ENCODE results near the gene PPFIA3.
A peak's percentile ranks its signal among the peaks of the same experiment; 100 is the strongest.
"Not testable (repeated sequence)": the region's sequence is repeated elsewhere in the genome, so short reads cannot be mapped to it uniquely, and the experiment has no call there.

PPFIA3 gene

DNA sequence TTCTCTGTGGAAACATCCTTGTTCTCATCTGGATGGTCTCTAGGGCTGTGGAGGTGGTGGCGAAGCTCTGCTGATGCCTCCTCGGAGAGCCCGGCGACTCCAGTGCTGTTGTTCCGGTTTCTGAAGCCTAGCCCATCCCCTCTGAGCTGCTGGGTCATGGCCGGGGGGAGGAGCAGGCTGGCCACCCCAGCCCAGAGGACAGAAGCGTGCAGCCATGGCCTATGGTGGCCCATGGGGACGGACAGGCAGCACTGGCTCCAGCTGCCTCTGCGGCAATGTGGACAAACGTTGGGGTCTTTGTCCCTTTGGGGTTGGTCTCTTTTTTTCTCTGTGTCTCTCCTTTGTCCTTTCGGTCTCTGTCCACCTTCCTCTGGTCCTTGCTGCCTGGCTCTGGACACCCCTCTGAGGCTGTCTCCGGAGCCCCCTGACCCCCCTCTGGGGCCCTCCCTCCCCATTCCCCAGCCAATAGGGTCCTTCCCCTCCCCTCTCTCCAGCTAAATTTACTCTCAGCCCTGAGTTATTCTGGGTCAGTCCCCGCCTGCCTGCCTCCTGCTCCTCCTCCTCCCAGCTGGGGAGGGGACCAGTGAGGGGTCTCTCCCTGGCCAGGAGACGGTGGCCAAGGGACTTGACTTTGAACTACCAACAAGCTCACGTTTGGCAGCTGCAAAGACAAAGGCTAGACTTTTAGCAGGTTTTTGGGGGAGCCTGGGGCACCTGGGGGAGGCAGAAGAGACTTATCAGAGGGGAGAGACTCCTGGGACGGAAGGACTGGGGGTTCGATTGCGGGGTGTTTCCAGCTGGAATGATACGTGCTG, 35.9 kb downstream of the PPFIA3 start, which contains the start of gene HRC:
Gene HRC, minus strand, starts transcription at position 392 of the 815 bp plus-strand sequence. Its CDS starts 159 bp downstream, at position 233.
- peak within 1 kb of the TSS; percentile 22; the same call in 1 of the 2 replicates for H3K9ac ChIP-seq (ENCODE audit: low read depth, low read length)
- no peaks in the 10 kb centered on the region for H3K9me3 ChIP-seq (ENCODE audit: control insufficient read depth, insufficient read depth, low read length)
- no peaks in the 10 kb centered on the region for H3K36me3 ChIP-seq (ENCODE audit: insufficient read depth, low read length)
- peaks cover 9% of the 10 kb centered on the region; the same call in 1 of the 2 replicates for H3K4me1 ChIP-seq (ENCODE audit: insufficient read depth, low read length)

DNA sequence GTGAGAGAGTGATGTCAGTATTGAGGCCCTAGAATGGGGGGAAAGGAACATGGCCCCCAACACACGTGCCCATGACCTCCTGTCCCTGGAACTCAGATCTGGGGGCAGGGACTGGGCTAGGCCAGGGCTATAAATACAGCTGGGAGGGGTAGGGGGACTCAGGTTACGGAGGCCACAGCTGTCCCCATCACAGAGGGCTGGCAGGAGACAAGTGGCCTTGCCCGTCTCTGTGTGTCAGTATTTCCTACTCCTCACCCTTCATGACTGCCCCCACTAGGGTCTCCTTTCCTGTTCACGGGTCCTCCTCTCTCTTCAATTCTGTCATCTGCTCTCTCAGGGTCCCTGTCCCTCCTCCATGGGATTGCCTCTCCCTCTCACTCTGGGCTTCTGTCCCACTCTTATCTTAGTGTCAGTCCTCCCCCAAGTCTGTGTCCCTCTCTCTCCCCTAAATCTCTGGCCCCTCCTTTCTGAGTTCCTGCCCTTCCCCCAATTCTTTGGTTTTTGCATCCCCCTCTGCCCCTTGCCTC, 36.5 kb downstream of the PPFIA3 start:
- H3K9me3 ChIP-seq (ENCODE audit: control insufficient read depth, insufficient read depth, low read length), result no peaks in the 10 kb centered on the region
- peaks cover 9% of the 10 kb centered on the region; the same call in 1 of the 2 replicates for H3K4me1 ChIP-seq (ENCODE audit: insufficient read depth, low read length)
- peak overlapping the region; percentile 22; the same call in 1 of the 2 replicates for H3K9ac ChIP-seq (ENCODE audit: low read depth, low read length)
- H3K36me3 ChIP-seq (ENCODE audit: insufficient read depth, low read length), result no peaks in the 10 kb centered on the region

DNA sequence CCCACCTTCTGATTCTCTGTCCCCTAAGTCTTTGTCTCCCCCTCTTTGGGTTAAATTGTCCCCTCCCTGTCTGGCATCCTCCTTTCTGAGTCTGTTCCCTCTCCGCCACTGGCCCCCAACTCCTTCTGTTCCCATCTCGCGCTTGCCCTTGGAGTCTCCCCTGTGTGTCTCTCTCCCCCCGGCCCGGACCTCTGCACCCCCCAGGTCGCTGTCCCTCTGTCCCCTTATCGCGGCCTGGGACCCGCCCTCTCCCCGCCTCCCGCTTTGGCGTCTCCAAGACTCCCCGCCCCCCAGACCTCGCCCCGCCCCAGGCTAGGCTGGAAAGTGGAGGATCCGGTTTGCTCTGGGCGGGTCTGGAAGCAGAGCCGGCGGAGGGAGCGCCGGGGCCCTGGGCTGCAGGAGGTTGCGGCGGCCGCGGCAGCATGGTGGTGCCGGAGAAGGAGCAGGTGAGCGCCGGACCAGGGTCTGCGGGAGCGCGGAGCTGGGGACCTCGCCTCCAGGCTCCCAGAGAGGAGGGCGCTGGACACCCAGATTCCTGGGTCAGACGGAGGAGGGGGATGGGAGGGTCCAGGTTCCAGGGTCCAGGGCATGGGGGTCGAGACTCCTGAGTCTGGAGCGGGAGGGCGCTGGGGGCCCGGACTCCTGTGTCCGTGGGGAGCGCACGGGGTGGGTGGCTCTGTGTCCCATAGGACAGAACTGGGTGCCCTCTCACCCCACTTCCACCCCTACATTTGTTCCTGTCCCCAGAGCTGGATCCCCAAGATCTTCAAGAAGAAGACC, 38.3 kb downstream of the PPFIA3 start, which contains the start of gene TRPM4:
Gene TRPM4, plus strand, starts transcription at position 348 of the 780 bp plus-strand sequence. Its CDS starts 75 bp downstream, at position 423.
- H3K36me3 ChIP-seq (ENCODE audit: insufficient read depth, low read length), result no peaks in the 10 kb centered on the region
- H3K4me1 ChIP-seq (ENCODE audit: insufficient read depth, low read length), result peaks cover 9% of the 10 kb centered on the region; the same call in 1 of the 2 replicates
- no peaks in the 10 kb centered on the region for H3K9me3 ChIP-seq (ENCODE audit: control insufficient read depth, insufficient read depth, low read length)
- H3K9ac ChIP-seq (ENCODE audit: low read depth, low read length), result peak within 1 kb of the TSS; percentile 86

DNA sequence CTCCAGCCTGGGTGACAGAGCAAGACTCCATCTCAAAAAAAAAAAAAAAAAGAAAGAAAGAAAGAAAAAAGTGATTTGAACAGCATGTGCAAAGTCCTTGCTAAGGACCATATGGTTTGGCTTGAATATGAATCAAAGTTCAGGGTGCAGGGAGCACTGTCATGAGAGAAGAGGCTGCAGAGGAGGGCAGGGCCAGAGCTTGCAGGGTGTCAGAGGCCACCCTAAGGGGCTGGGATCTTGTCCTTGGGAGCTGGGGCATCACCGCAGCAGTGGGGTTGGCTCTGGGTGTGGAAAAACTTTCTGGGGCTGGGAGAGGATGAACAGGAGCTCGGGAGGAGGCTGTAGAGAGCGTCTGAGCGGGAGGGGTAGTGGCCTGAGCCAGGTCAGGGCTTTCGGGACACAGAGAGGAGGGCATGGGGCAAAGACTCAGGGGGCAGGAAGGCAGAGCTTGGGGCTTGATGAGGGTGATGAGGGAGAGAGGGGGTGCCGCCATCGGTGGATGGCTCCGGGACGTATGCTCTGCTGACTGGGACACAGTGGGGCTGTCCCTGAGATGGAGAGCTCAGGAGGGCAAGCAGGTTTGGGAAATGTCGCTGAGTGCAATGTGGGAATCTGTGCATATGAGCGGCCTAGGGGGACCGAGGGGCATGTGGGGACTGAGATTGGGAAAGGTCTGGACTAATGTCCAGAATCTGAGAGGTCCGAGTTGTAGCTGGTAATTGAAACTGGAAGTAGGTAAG, 41.3 kb downstream of the PPFIA3 start:
- Histone ChIP-seq H3K9ac (ENCODE audit: low read depth, low read length) (no peak overlapping the region), H3K36me3 (ENCODE audit: insufficient read depth, low read length) (no peaks in the 10 kb centered on the region), H3K4me1 (ENCODE audit: insufficient read depth, low read length) (peaks cover 12% of the 10 kb centered on the region), H3K9me3 (ENCODE audit: control insufficient read depth, insufficient read depth, low read length) (no peaks in the 10 kb centered on the region)

DNA sequence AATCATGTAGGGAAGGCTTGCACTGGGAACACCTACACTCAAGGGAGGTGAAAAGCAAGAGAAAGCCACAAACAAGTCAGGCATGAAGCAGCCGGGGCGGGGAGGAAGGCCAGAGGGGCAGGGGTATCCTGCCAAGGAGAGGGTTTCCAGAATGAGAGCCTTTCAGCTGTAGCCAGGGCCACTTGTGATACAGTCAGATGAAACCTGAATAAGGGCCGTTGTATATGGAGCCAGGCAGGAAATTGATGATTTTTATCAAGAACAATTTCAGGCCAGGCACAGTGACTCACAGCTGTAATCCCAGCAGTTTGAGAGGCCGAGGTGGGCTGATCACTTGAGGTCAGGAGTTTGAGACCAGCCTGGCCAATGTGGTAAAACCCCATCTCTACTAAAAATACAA, 42.6 kb downstream of the PPFIA3 start:
- H3K4me1 ChIP-seq (ENCODE audit: insufficient read depth, low read length), result peaks cover 6% of the 10 kb centered on the region
- no peak overlapping the region for H3K9ac ChIP-seq (ENCODE audit: low read depth, low read length)

DNA sequence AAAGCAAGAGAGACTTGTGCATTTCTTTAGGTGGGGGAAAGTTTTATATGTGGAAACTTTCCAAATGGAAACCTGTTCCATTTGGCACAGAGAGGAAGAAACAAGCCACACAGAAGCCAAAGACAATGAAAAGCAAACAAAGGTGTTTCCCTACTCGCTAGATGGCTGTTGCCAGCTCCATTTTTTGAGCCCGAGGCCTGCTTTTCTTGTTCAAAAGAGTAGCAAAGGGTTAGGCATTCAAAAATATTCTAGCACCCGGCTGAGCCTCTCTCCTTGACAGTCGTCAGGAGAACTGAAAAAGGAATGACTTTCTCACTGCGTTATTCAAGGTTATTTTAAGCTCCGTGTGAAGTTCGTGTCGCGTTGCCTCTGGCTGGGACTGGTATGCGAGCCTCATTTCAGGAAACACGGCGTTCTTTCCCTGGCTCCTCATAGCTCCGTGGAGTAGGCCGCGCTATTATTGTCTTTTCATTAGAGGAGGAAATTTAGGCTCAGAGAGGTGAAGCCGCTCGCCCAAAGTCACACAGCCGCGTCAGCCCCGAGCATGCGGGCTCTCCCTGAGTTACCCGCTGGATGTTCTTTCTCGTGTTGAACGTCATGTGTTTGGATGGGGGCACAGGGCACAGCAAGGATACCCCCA, 45.9 kb downstream of the PPFIA3 start:
- Histone ChIP-seq H3K36me3 (ENCODE audit: insufficient read depth, low read length) (no peaks in the 10 kb centered on the region), H3K9me3 (ENCODE audit: control insufficient read depth, insufficient read depth, low read length) (no peaks in the 10 kb centered on the region), H3K9ac (ENCODE audit: low read depth, low read length) (peak overlapping the region; percentile 45), H3K4me1 (ENCODE audit: insufficient read depth, low read length) (peaks cover 6% of the 10 kb centered on the region)

More for the DNA sequence above, 42.6 kb downstream of the PPFIA3 start:
- Histone ChIP-seq H3K36me3 (ENCODE audit: insufficient read depth, low read length) (no peaks in the 10 kb centered on the region), H3K9me3 (ENCODE audit: control insufficient read depth, insufficient read depth, low read length) (no peaks in the 10 kb centered on the region)

DNA sequence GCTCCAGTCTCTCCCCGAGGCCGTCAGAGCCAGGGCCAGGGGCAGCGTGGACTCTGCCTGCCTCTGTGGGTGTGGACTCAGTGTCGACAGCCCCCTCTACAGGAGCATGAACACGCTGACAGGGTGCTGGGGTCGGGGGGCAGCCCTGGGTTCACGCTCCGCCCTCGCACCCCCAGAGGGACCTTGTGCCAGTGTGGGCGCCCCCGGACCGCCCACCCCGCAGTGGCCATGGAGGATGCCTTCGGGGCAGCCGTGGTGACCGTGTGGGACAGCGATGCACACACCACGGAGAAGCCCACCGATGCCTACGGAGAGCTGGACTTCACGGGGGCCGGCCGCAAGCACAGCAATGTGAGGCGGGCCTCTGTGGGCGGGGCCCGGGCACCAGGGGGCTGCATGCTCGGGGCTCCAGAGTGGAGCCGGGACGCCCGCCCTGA, 46.5 kb downstream of the PPFIA3 start:
- Histone ChIP-seq H3K9ac (ENCODE audit: low read depth, low read length) (peak overlapping the region; percentile 45; the same call in 1 of the 2 replicates), H3K36me3 (ENCODE audit: insufficient read depth, low read length) (no peaks in the 10 kb centered on the region), H3K9me3 (ENCODE audit: control insufficient read depth, insufficient read depth, low read length) (no peaks in the 10 kb centered on the region), H3K4me1 (ENCODE audit: insufficient read depth, low read length) (peaks cover 6% of the 10 kb centered on the region)

DNA sequence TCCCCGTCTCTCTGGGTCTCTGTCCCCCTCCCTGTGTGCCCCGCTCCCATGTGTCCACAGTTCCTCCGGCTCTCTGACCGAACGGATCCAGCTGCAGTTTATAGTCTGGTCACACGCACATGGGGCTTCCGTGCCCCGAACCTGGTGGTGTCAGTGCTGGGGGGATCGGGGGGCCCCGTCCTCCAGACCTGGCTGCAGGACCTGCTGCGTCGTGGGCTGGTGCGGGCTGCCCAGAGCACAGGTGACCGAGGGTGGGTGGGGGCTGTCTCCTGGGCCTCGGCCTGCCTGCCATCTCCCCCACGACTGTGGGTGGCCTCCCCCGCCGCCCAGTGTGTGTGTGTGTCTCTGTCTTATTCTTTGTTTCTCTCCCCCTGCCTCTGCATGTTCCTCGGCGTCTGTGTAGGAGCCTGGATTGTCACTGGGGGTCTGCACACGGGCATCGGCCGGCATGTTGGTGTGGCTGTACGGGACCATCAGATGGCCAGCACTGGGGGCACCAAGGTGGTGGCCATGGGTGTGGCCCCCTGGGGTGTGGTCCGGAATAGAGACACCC, 48.6 kb downstream of the PPFIA3 start:
- Histone ChIP-seq H3K9ac (ENCODE audit: low read depth, low read length) (no peak overlapping the region), H3K4me1 (ENCODE audit: insufficient read depth, low read length) (peaks cover 6% of the 10 kb centered on the region), H3K36me3 (ENCODE audit: insufficient read depth, low read length) (no peaks in the 10 kb centered on the region), H3K9me3 (ENCODE audit: control insufficient read depth, insufficient read depth, low read length) (no peaks in the 10 kb centered on the region)

DNA sequence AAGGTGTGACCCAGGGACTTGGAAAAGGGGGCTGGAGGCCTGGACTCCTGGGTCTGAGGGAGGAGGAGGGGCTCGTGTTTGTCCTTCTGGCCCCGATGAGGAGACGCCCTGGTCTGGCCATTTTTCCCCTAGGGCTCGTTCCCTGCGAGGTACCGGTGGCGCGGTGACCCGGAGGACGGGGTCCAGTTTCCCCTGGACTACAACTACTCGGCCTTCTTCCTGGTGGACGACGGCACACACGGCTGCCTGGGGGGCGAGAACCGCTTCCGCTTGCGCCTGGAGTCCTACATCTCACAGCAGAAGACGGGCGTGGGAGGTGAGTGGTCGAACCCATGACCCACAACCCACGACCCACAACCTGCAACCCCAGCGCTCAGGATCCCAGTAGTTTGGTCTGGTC, 49.1 kb downstream of the PPFIA3 start:
- Histone ChIP-seq H3K36me3 (ENCODE audit: insufficient read depth, low read length) (no peaks in the 10 kb centered on the region), H3K9me3 (ENCODE audit: control insufficient read depth, insufficient read depth, low read length) (no peaks in the 10 kb centered on the region), H3K9ac (ENCODE audit: low read depth, low read length) (no peak overlapping the region), H3K4me1 (ENCODE audit: insufficient read depth, low read length) (peaks cover 6% of the 10 kb centered on the region)

DNA sequence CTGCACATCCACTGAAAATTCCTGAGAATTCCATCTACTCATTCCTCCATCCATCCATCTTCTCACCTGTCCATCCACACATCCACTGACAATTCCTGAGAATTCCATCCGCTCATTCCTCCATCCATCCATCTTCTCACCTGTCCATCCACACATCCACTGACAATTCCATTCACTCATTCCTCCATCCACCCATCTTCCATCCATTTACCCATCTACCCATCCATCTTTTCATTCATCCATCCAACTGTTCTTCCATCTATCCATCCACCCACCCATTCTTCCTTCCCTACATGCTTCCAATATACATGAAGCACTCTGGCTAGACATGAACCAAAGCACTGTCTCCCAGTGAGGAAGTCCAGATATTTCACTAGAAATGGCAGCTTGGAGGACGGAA, 53.9 kb downstream of the PPFIA3 start:
- H3K9ac ChIP-seq (ENCODE audit: low read depth, low read length), result no peak overlapping the region
- no peaks in the 10 kb centered on the region for H3K9me3 ChIP-seq (ENCODE audit: control insufficient read depth, insufficient read depth, low read length)
- no peaks in the 10 kb centered on the region for H3K36me3 ChIP-seq (ENCODE audit: insufficient read depth, low read length)
- no peaks in the 10 kb centered on the region for H3K4me1 ChIP-seq (ENCODE audit: insufficient read depth, low read length)

DNA sequence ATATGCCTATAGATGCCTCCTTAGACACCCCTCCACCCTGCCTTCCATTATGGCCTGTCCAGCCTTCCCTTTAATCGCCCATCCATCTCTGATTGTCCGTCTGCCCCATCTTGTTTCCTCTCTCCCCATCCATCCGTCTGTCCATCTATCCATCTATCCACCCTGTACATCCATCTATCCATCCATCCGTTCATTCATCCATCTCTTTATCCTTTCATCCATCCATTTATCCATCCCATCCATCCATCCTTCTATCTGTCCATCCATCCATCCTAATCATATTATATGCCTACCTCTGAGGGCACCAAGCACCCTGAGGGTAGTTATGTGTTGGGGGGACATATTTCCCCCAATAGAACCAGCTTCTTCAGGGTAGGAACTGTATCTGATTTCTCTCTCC, 61.3 kb downstream of the PPFIA3 start:
- Histone ChIP-seq H3K9me3 (ENCODE audit: control insufficient read depth, insufficient read depth, low read length) (no peaks in the 10 kb centered on the region), H3K36me3 (ENCODE audit: insufficient read depth, low read length) (no peaks in the 10 kb centered on the region), H3K4me1 (ENCODE audit: insufficient read depth, low read length) (no peaks in the 10 kb centered on the region), H3K9ac (ENCODE audit: low read depth, low read length) (no peak overlapping the region)

DNA sequence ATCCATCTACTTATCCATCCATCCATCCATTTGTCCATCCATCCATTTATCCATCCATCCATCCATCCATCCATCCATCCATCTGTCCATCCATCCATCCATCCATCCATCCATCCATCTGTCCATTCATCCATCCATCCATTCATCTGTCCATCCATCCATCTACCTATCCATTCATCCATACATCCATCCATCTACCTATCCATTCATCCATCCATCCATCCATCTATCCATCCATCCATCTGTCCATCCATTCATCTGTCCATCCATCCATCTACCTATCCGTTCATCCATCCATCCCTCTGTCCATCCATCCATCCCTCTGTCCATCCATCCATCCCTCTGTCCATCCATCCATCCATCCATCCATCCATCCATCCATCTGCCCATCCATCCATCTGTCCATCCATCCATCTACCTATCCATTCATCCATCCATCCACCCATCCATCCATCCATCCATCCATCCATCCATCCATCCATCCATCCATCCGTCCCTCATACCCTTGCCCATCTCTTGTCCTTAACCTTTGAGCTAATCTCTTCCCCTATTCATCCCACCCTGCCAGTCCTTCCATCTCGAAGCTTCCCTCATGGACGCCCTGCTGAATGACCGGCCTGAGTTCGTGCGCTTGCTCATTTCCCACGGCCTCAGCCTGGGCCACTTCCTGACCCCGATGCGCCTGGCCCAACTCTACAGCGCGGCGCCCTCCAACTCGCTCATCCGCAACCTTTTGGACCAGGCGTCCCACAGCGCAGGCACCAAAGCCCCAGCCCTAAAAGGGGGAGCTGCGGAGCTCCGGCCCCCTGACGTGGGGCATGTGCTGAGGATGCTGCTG, 62.9 kb downstream of the PPFIA3 start:
- not testable (repeated sequence) for H3K4me1 ChIP-seq (ENCODE audit: insufficient read depth, low read length); H3K9me3 ChIP-seq (ENCODE audit: control insufficient read depth, insufficient read depth, low read length); H3K36me3 ChIP-seq (ENCODE audit: insufficient read depth, low read length); H3K9ac ChIP-seq (ENCODE audit: low read depth, low read length)

Data from ES-I3 (cell line).